ENCODE results near the gene SUPT5H.
"Not testable (repeated sequence)": the region's sequence is repeated elsewhere in the genome, so short reads cannot be mapped to it uniquely, and the experiment has no call there.

SUPT5H gene

DNA sequence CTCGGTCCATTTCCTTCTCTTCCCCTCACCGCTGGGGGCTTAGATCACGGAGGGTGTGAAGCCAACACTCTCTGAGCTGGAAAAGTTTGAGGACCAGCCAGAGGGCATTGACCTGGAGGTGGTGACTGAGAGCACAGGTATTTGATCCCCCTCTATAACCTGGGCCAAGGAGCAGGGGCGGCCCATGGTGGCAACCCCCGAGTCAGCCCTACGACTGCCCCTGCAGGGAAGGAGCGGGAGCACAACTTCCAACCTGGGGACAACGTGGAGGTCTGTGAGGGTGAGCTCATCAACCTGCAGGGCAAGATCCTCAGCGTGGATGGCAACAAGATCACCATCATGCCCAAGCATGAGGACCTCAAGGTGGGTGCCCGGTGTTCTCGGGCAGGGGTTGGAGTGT is 23.7 kb downstream of the SUPT5H start:
- DNase-seq, result no peak

DNA sequence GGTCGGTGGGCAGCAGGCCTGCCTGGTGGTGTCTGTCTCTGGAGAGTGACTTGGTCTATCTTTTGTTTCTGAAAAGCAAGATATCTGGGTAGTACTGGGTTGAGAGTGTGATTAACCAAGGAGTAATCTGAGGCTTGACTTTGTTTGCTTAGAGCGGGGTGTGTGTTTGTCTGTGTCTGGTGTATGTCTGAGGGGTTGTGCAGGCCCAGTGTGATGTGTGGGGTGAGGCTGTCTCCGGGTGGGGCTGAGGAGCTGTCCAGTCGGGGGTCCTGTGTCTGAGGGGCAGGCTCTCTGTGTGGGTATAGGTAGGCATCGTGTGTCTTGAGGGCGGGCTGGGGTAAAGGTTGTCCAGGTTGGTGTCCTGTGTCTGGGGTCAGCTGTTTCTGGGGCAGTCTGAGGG is 24.2 kb downstream of the SUPT5H start:
- no peak for DNase-seq

DNA sequence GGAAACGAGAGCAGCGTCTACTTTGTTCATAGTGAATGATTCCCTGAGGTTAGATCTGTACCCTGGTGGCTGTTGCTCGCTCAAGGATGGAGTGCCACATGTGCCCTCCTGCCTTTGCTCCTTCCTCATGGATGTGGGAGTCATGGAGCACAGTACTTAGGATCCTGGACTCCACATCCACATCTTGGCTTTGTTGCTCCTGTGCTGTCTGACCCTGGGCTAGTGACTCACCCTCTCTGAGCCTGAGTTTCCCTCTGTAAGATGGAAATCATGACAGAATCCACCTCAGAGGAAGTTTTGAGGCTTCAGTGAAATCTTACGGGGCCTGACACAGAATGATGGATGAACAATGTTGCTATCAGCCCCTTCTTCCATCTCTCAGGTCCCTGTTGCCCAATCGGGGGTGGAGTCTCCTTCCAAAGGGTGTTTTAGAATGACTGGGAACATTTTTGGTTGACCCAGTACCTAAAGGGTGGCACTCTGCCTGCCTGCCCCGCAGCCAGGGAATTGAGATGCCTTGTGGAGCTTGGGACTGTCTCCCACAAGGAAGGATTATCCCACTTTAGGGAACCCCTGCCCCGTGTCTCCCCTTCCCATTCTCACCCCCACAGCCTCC is 25.4 kb downstream of the SUPT5H start:
- no peak for DNase-seq

DNA sequence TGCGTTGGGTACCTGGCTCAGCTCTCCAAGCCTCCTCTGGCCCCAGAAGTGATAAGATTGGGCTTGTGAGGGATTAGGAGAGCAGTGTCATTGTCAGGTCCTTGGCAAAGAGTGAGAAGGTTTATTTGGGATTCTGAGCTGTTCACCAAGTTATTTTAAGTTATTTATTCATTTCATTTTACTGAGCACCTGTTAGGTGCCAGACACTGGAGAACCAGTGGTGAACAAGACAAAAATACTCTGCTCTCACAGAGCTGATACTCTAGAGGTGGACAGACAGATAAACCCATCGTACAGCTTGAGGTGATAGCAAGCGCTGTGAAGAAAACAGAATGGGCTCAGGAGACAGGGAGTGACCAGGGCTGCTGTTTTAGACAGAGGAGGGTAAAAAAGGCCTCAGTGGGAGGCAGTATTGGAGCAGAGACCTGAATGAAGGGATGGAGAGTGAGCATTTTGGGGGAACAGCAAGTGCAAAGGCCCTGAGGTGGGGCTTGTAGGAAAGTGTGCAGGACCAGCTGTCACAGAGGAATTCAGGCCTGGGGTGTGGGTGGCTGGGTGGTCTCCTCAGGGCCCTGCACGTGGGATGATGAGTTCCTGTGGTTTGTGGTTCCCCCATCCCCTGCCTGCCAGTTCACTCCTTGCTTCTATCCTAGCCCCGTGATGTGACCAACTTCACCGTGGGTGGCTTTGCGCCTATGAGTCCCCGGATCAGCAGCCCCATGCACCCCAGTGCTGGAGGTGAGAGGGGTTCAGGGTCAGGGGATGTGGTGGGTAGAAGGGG is 26.6 kb downstream of the SUPT5H start:
- no peak for DNase-seq

DNA sequence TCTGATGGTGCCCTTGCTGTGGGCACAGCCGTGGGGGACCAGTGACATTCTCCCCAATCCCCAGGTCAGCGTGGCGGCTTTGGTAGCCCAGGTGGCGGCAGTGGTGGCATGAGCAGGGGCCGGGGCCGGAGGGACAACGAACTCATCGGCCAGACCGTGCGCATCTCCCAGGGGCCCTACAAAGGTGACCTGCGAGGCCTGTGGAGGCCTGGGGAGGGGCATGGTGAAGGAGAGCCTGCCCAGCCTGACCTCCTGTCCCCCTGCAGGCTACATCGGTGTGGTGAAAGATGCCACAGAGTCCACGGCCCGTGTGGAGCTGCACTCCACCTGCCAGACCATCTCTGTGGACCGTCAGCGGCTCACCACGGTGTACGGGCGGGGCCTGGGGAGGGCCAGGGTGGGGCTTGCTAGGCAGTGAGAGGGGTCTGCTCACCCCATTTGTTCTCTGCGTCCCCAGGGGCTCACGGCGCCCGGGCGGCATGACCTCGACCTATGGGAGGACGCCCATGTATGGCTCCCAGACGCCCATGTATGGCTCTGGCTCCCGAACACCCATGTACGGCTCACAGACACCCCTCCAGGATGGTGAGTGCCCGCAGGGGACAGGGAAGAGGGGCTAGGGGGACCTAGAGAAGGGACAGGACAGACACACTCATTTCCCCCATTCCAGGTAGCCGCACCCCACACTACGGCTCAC is 27.5 kb downstream of the SUPT5H start:
- no peak for DNase-seq

DNA sequence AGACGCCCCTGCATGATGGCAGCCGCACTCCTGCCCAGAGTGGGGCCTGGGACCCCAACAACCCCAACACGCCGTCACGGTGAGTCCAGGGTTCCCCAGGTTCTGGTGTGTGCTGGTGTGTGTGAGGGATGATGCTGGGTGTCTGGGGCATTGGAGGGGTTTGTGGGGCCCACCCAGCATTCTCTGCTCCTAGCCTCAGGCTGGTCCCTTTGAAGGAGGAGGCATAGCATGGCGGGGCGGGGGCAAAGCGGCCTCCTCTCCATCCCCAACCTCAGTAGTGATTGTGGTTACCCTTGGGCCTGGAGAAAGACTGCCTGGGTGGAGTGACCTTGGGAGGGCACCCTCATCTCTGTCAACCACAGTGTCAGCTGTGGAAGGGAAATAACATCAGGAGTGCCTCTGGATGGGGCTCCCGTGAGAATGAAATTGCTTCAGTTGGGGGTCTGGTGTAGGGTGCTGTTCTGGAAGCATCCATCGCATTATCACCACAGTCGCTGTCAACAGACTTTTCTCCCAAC is 28.1 kb downstream of the SUPT5H start:
- DNase-seq, result no peak

DNA sequence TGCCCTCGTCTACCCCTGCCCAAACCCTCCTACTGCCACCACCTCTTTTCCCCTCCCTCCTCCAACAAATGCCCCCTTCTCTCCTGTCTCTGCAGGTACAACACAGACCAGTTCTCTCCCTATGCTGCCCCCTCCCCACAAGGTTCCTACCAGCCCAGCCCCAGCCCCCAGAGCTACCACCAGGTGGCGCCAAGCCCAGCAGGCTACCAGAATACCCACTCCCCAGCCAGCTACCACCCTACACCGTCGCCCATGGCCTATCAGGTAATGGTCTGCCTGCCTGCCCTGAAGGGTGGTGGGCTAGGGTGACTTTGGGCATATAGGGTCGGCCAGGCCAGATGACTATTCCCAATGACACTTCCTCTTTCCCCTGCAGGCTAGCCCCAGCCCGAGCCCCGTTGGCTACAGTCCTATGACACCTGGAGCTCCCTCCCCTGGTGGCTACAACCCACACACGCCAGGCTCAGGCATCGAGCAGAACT is 28.8 kb downstream of the SUPT5H start:
- peak; percentile 76 for DNase-seq

DNA sequence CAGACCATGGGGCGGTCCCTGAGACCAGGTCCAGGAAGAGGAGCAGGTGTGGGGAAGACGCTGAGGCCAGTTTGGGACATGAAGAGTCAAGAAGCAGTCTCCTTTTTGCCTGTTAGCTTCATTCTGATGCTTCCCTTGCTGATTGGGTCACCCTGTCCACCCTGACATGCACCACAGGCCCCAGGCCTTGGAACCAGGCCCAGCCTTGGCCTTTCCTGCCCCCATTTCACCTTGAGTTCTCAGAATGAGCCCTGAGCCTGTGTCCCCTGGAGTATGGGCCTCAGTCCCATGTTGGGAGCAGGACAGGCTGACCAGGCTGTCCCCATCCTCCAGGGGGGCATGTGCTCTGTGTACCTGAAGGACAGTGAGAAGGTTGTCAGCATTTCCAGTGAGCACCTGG is 30.4 kb downstream of the SUPT5H start:
- DNase-seq, result no peak

DNA sequence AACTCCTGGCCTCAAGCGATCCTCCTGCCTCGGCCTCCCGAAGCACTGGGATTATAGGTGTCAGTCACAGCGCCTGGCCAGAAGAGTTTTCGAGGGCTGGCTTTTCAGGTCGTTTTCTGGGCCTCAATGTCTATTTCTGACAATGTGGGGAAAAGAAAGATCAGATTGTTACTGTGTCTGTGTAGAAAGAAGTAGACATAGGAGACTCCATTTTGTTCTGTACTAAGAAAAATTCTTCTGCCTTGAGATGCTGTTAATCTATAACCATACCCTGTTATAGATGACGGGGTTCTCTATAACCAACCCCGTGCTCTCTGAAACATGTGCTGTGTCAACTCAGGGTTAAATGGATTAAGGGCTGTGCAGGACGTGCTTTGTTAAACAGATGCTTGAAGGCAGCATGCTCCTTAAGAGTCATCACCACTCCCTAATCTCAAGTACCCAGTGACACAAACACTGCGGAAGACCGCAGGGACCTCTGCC is 34.0 kb downstream of the SUPT5H start:
- not testable (repeated sequence) for DNase-seq

DNA sequence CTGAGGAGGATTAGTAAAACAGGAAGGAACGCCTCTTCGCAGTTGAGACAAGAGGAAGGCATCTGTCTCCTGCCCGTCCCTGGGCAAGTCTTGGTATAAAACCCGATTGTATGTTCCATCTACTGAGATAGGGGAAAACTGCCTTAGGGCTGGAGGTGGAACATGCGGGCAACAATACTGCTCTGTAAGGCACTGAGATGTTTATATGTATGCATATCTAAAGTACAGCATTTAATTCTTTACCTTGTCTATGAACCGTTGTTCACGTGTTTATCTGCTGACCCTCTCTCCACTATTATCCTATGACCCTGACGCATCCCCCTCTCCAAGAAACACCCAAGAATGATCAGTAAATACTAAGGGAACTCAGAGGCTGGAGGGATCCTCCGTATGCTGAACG is 34.5 kb downstream of the SUPT5H start:
- DNase-seq, result no peak

DNA sequence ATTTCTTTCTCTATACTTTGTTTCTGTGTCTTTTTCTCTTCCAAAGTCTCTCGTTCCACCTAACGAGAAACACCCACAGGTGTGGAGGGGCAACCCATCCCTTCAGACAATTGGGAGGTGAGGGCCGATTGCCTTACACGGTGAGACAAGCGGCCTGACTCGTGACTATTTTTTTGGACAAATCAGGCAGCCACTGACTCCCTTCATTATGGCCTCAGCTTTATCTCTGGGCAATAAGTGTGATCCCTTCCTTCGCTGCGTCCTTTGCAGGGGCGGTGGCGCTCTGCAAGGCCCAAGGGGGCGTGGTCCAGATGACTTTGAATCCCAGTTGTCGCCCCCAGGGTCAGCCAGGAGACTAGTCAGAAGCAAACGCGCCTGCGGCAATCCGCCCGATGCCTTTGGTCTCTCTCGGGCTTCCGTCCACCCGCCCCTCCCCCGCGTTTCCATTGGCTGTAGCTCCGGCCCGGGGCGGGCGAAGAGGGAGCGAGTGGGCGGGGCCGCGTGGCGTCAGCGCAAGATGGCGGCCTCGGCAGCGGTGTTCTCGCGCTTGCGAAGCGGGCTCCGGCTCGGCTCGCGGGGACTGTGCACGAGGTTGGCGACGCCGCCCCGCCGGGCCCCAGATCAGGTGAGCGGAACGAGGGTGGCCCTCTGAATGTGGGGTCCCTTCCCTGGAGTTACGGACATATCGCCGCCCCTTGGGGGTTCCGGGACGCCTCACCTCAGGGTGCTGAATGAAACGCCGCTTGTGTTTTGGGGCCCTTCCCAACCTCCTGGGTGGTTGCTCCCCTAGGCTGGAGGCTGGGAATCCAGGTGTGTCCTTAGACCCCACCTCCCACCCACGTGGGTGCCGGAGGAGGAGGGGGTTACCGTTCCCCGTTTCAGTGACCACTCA is 35.2 kb downstream of the SUPT5H start, which contains the start of gene TIMM50:
Gene TIMM50, plus strand, starts transcription at position 502 of the 892 bp plus-strand sequence. Its CDS starts 16 bp downstream, at position 518.
- DNase-seq, result peak; percentile 97

DNA sequence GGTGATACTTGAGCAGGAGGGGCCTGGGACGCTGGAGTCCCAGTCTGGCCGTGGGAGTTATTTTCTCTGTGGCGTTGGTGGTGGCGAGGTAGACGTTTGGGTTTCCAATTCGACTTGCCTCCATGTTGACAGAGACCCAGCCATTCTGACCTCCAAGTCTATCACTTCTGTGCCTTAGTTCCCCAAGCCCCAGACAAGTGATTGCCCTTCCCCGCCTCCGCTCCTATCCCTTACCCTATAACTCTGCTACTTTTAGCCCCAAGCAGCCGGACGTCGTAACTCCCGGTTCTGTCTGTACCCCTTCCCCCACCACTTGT is 35.8 kb downstream of the SUPT5H start:
- no peak for DNase-seq

DNA sequence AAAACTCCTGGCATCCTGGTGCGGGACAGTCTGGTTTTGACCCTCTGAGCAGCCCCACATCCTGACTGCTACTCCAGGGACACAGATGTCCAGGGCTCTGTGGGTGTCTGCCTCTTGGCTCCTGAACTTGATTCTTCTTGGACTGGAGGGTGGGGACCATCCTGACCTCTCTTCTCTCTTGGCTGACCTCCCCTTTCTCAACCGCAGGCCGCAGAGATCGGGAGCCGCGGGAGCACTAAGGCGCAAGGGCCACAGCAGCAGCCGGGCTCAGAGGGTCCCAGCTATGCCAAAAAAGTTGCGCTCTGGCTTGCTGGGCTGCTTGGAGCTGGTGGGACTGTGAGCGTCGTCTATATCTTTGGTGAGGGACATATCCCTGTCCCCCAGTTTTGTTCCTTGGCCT is 36.3 kb downstream of the SUPT5H start:
- no peak for DNase-seq

DNA sequence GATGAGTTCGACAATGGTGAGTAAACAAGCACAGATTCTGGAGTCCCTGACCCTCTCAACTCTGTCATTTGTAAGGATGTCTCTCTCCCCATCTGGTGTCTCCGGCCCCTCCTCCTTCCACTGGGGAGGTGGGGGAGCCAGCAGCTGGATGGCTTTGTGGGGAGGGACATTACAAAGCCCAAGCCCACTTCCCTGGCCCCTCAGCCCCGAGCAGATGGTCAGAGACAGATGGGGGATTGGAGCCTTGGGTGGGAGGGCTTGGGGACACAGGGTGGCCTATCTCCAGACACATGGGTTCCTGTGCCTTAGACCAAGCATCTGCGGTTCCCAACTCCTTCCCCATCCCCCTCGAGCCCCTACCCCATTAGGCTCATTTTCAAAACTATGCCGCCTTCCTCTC is 37.8 kb downstream of the SUPT5H start:
- DNase-seq, result no peak

DNA sequence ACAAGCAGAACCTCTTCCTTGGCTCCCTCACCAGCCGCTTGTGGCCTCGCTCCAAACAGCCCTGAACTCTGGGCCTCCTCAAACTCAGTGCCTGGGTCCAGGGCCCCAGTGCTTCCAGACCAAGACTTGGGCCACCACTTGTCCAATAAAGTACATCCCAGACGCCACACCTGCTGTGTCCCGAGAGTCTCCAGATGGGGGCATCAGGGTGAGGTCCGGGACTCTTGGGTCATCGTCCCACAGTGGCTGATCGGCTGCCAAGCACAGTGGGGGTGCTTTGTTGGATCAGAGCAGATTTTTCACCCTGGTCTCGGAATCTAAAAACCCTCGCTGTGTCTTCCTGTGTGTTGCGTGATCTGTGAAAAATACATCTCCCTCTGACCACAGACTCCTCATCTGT is 44.4 kb downstream of the SUPT5H start:
- DNase-seq, result no peak

DNA sequence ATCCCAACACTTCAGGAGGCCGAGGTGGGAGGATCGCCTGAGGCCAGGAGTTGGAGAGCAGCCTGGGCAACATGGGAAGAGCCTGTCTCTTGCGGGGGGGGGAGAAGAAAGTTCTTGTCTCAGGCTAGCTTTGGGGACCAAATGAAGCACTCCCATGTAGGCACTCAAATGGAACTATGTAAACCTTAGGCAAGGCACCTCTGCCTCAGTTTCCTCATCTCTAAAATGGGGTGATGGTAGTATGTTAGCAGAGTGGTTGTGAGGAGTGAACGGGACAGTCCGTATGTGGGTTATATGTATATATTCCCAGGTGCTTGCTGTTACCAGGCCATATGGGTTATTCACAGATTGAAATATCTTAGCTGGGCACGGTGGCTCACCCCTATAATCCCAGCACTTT is 46.8 kb downstream of the SUPT5H start:
- no peak for DNase-seq

DNA sequence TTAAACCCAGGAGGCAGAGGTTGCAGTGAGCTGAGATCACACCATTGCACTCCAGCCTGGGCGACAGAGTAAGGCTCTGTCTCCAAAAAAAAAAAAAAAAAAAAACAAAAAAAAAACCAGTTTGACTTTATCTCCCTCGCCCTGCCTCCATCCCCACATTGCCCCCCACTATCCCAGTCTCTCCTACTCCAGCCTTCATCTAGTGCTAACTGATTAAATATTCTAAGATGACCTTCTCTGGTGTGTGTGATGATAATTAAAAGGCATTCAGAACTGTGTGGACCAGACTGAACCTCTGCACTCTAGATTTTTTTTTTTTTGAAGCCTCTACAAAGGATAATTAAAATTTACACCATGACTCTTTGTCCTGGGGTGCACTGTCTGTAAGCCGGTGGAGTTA is 47.4 kb downstream of the SUPT5H start:
- DNase-seq, result no peak

DNA sequence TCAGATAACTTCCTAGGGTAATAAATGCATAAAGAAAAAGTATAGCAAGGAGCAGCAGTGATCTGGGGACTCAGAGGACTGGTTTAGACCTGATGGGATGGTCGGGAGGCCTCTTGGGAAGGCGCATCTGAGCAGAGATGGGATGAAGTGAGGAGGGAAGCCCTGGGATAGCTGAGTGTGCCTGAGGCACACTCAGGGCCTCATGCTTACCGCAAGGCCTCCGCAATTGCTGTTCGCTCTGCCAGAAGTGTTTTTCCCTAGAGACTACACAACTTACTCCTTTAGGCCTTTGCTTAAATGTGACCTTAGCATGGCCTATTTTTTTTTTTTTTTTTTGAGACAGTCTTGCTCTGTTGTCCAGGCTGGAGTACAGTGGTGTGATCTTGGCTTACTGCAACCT is 49.3 kb downstream of the SUPT5H start:
- DNase-seq, result no peak

DNA sequence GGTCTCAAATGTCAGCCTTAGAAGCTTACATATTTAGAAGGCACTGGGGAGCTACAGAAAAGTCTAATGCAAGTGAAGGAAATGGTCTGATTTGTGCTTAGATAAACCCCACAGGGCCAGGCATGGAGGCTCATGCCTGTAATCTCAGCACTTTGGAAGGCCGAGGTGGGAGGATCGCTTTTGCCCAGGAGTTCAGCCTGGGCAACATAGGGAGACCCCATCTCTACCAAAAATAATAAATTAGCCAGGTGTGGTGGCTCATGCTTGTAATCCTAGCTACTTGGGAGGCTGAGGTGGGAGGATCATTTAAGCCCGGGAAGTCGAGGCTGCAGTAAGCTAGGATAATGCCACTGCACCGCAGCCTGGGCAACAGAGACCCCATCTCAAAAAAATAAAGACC is 50.7 kb downstream of the SUPT5H start:
- DNase-seq, result no peak

DNA sequence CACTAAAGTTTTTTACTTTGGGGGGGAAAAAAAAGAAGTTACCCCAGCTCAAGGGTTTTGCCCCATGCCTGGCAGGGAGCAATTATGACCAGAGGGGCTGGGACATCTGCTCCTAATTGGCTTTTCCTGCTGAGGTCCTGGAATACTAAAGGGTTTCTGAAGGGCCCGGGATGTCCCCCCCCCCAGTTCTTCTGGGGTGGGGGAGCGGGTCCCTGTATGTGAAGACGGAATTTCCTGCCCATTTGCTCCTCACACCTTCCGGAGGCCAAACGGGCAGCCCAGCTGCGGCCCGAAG is 52.3 kb downstream of the SUPT5H start:
- DNase-seq, result no peak

DNA sequence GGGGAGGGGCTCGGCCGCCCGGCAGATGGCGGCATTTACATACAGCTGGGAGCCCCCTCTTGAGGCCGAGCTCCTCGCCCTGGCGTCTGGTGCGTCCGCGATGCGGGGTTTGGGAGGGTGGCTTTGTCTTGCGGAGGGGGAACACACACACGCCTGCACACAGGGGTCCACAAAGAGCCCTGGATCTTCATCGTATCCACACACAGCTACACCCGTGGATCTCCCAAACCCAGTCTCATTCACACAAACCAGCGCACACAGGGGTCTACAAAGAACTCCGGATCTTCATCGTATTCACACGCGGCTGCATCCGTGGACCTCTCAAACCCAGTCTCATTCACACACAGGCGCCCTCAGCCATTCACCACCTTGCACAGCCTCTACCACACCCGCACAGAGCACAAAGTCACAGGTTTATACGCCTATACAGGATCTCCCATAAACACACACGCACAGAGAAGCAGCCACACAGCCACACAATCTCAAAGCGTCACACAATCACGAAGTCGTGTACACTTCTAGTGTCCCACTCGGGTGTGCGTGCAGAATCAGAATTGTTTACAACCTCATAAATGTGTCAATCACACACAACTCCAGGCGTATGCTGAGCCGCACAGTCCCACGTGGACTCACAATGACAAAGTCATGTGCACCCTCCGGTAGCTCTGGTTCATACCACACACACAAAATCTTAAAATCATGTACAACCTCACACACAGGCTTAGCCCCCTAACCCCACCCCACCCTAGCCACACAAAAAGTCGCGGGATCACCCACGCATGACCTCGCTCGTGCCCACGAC is 52.8 kb downstream of the SUPT5H start:
- DNase-seq, result no peak

Measured in CD4-positive, alpha-beta T cell treated with Interleukin-12 subunit alpha and Interleukin-12 subunit beta, for 1 hour (primary cell).